Nucleus accumbens (tissue), 56 donors: ENCODE measurements around the gene ELF1.
"Not testable (repeated sequence)": the region's sequence is repeated elsewhere in the genome, so short reads cannot be mapped to it uniquely, and the experiment has no call there.

ENCODE experiments used
- DNase-seq, 56 donors: peaks; one replicate each; lab custom pipeline; 2025; lab: John Stamatoyannopoulos, UW

ELF1 gene

GRCh38 chr13:40960716-40961115 is 58.4 kb downstream of the ELF1 start:
- DNase-seq = no peak

- DNase-seq = no peak
These were observed 60.5 kb downstream of the ELF1 start for GRCh38 chr13:40958655-40959054.

GRCh38 chr13:40946485-40946884 is 72.6 kb downstream of the ELF1 start:
- DNase-seq = no peak

GRCh38 chr13:40943073-40943472 is 76.0 kb downstream of the ELF1 start:
- no peak for DNase-seq

- DNase-seq = no peak
These were observed 77.5 kb downstream of the ELF1 start for GRCh38 chr13:40941581-40941980.

GRCh38 chr13:40940841-40941240 is 78.3 kb downstream of the ELF1 start:
- DNase-seq = no peak

GRCh38 chr13:40933508-40934204 is 85.5 kb downstream of the ELF1 start:
- no peak for DNase-seq

- DNase-seq = no peak
These were observed 86.9 kb downstream of the ELF1 start for GRCh38 chr13:40932252-40932651.

- no peak for DNase-seq
These were observed 87.4 kb downstream of the ELF1 start for GRCh38 chr13:40931719-40932118.

GRCh38 chr13:40929883-40930282 is 89.2 kb downstream of the ELF1 start:
- not testable (repeated sequence) for DNase-seq

GRCh38 chr13:40928980-40929379 is 90.1 kb downstream of the ELF1 start:
- peak in 2 of 56 donors; percentile 12 to 13 for DNase-seq

- no peak for DNase-seq
These were observed 91.2 kb downstream of the ELF1 start for GRCh38 chr13:40927929-40928328.

GRCh38 chr13:40923867-40924266 is 95.2 kb downstream of the ELF1 start:
- DNase-seq = no peak

- DNase-seq = no peak
These were observed 96.6 kb downstream of the ELF1 start for GRCh38 chr13:40922437-40923040.

GRCh38 chr13:40920826-40921225 is 98.3 kb downstream of the ELF1 start:
- DNase-seq = no peak

GRCh38 chr13:40919901-40920300 is 99.2 kb downstream of the ELF1 start:
- DNase-seq = not testable (repeated sequence)

- DNase-seq = no peak
These were observed 102.7 kb downstream of the ELF1 start for GRCh38 chr13:40916207-40916998.

GRCh38 chr13:40914863-40915262 is 104.3 kb downstream of the ELF1 start:
- DNase-seq = not testable (repeated sequence)

- no peak for DNase-seq
These were observed 107.8 kb downstream of the ELF1 start for GRCh38 chr13:40911341-40911740.

- DNase-seq = no peak
These were observed 108.6 kb downstream of the ELF1 start for GRCh38 chr13:40910324-40911050.
